Measurements from ENCODE around the gene PPARD. TPM values are rescaled to one million over a fixed set of nuclear protein-coding genes. Genes with fewer than 3 reads are reported as not detected.

The PPARD gene
- polyA plus RNA-seq, 1 donor from 2014 or later = 1.3 TPM

- no peaks in the 10 kb centered on the region for H3K9me2 ChIP-seq (ENCODE audit: insufficient read depth, low read length)
- no peaks in the 10 kb centered on the region for H3F3A ChIP-seq (ENCODE audit: insufficient read depth, low read length, poor library complexity, severe bottlenecking)
- H3K9ac ChIP-seq (ENCODE audit: low read length) = no peak overlapping the region
- H3K4me3 ChIP-seq (ENCODE audit: low read length) = no peak overlapping the region
- no peak overlapping the region for H3K27ac ChIP-seq (ENCODE audit: low read length)
- TF ChIP-seq MXI1 (conservative IDR thresholded peaks at IDR 0.05; ENCODE audit: poor library complexity, severe bottlenecking) (no peak), POLR2AphosphoS5 (IDR thresholded peaks at IDR 0.05) (no peak), RAD21 (conservative IDR thresholded peaks at IDR 0.05) (no peak), SMC3 (conservative IDR thresholded peaks at IDR 0.05; ENCODE audit: poor library complexity) (no peak), EZH2 (IDR thresholded peaks at IDR 0.05; ENCODE audit: borderline replicate concordance, insufficient read depth, low read length, poor library complexity, severe bottlenecking) (no peak), EP300 (conservative IDR thresholded peaks at IDR 0.05; ENCODE audit: poor library complexity, severe bottlenecking) (no peak), TAF1 (IDR thresholded peaks at IDR 0.05; ENCODE audit: low read depth) (no peak)
- TF ChIP-seq, protein P1, sequence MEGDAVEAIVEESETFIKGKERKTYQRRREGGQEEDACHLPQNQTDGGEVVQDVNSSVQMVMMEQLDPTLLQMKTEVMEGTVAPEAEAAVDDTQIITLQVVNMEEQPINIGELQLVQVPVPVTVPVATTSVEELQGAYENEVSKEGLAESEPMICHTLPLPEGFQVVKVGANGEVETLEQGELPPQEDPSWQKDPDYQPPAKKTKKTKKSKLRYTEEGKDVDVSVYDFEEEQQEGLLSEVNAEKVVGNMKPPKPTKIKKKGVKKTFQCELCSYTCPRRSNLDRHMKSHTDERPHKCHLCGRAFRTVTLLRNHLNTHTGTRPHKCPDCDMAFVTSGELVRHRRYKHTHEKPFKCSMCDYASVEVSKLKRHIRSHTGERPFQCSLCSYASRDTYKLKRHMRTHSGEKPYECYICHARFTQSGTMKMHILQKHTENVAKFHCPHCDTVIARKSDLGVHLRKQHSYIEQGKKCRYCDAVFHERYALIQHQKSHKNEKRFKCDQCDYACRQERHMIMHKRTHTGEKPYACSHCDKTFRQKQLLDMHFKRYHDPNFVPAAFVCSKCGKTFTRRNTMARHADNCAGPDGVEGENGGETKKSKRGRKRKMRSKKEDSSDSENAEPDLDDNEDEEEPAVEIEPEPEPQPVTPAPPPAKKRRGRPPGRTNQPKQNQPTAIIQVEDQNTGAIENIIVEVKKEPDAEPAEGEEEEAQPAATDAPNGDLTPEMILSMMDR (IDR thresholded peaks at IDR 0.05; ENCODE audit: poor library complexity, severe bottlenecking) = no peak
- TF ChIP-seq, protein P2, sequence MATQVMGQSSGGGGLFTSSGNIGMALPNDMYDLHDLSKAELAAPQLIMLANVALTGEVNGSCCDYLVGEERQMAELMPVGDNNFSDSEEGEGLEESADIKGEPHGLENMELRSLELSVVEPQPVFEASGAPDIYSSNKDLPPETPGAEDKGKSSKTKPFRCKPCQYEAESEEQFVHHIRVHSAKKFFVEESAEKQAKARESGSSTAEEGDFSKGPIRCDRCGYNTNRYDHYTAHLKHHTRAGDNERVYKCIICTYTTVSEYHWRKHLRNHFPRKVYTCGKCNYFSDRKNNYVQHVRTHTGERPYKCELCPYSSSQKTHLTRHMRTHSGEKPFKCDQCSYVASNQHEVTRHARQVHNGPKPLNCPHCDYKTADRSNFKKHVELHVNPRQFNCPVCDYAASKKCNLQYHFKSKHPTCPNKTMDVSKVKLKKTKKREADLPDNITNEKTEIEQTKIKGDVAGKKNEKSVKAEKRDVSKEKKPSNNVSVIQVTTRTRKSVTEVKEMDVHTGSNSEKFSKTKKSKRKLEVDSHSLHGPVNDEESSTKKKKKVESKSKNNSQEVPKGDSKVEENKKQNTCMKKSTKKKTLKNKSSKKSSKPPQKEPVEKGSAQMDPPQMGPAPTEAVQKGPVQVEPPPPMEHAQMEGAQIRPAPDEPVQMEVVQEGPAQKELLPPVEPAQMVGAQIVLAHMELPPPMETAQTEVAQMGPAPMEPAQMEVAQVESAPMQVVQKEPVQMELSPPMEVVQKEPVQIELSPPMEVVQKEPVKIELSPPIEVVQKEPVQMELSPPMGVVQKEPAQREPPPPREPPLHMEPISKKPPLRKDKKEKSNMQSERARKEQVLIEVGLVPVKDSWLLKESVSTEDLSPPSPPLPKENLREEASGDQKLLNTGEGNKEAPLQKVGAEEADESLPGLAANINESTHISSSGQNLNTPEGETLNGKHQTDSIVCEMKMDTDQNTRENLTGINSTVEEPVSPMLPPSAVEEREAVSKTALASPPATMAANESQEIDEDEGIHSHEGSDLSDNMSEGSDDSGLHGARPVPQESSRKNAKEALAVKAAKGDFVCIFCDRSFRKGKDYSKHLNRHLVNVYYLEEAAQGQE (IDR thresholded peaks at IDR 0.05; ENCODE audit: borderline replicate concordance) = no peak
- H4K20me1 ChIP-seq (ENCODE audit: insufficient read depth) = no peaks in the 10 kb centered on the region
- H3K27me3 ChIP-seq (ENCODE audit: insufficient read depth, low read depth, low read length) = no peaks in the 10 kb centered on the region
- no peaks in the 10 kb centered on the region for H3K9me3 ChIP-seq (ENCODE audit: low read length)
- no peaks in the 10 kb centered on the region for H3K79me2 ChIP-seq (replicated peaks; ENCODE audit: insufficient read depth, low read length)
- peaks cover 4% of the 10 kb centered on the region for H3K36me3 ChIP-seq (ENCODE audit: insufficient read depth, low read length)
- no peak overlapping the region for H2AFZ ChIP-seq (ENCODE audit: low read depth, low read length)
- H3K4me2 ChIP-seq (ENCODE audit: low read length) = no peak overlapping the region
Measured at GRCh38 chr6:35356391-35356790, 14.0 kb downstream of the PPARD start.

- Histone ChIP-seq H3K79me2 (replicated peaks; ENCODE audit: insufficient read depth, low read length) (no peaks in the 10 kb centered on the region), H3K9ac (ENCODE audit: low read length) (no peak overlapping the region), H3K9me2 (ENCODE audit: insufficient read depth, low read length) (no peaks in the 10 kb centered on the region), H3K36me3 (ENCODE audit: insufficient read depth, low read length) (peaks cover 4% of the 10 kb centered on the region), H3K27ac (ENCODE audit: low read length) (no peak overlapping the region), H3K9me3 (ENCODE audit: low read length) (no peaks in the 10 kb centered on the region), H4K20me1 (ENCODE audit: insufficient read depth) (no peaks in the 10 kb centered on the region), H2AFZ (ENCODE audit: low read depth, low read length) (no peak overlapping the region), H3K4me2 (ENCODE audit: low read length) (no peak overlapping the region), H3K4me3 (ENCODE audit: low read length) (no peak overlapping the region), H3F3A (ENCODE audit: insufficient read depth, low read length, poor library complexity, severe bottlenecking) (no peaks in the 10 kb centered on the region), H3K27me3 (ENCODE audit: insufficient read depth, low read depth, low read length) (no peaks in the 10 kb centered on the region)
- TF ChIP-seq EZH2 (IDR thresholded peaks at IDR 0.05; ENCODE audit: borderline replicate concordance, insufficient read depth, low read length, poor library complexity, severe bottlenecking) (no peak), TAF1 (IDR thresholded peaks at IDR 0.05; ENCODE audit: low read depth) (no peak), RAD21 (conservative IDR thresholded peaks at IDR 0.05) (no peak), POLR2AphosphoS5 (IDR thresholded peaks at IDR 0.05) (no peak), EP300 (conservative IDR thresholded peaks at IDR 0.05; ENCODE audit: poor library complexity, severe bottlenecking) (no peak), MXI1 (conservative IDR thresholded peaks at IDR 0.05; ENCODE audit: poor library complexity, severe bottlenecking) (no peak), SMC3 (conservative IDR thresholded peaks at IDR 0.05; ENCODE audit: poor library complexity) (no peak)
- TF ChIP-seq, protein P2 (IDR thresholded peaks at IDR 0.05; ENCODE audit: borderline replicate concordance) = no peak
- TF ChIP-seq, protein P1 (IDR thresholded peaks at IDR 0.05; ENCODE audit: poor library complexity, severe bottlenecking) = no peak
Measured at GRCh38 chr6:35357677-35358076, 15.3 kb downstream of the PPARD start.

Measured in neural cell (in vitro differentiated cells).